ENCODE data around the gene TBC1D9. TPM values are rescaled to one million over a fixed set of nuclear protein-coding genes. Genes with fewer than 3 reads are reported as not detected.
A peak's percentile ranks its signal among the peaks of the same experiment; 100 is the strongest.

TBC1D9 gene
- total RNA-seq, 1 experiment from 2014 or later, result 12.5 TPM

DNA sequence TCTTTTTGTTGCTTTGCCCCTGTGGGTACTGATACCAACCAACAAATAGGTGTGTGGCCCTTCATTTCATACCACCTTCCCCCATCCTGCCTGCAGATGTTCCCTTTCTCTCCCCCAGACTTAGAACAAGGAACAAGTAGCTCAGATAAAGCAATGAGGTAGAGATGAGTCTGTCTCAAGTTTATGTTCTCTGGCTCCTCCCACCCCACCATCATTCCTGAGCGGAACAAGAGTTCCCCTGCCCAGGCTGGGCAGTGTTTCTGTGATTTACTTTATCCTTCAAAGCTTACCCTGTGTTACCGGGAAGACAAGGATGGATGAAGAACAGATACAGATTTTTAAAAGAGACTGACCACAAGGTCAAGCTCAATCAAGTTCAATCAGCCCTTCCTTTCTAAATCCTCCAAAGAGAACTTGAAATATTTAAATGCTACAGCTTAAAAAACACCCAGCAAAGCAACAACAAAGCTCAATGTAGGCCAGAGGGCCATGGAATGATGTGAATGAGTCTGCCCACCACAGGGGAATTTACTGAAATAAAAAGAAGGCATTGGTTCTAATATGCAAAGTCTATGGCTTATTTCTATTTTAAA, 107.4 kb downstream of the TBC1D9 start:
- CTCF ChIA-PET, result no interaction called here
- Mint-ChIP-seq H3K36me3 (ENCODE audit: insufficient read depth, unreplicated experiment) (peaks cover 22% of the 10 kb centered on the region), H3K27ac (ENCODE audit: unreplicated experiment) (no peak overlapping the region), H3K27me3 (ENCODE audit: insufficient read depth, unreplicated experiment) (no peaks in the 10 kb centered on the region), H3K4me3 (ENCODE audit: unreplicated experiment) (no peak overlapping the region), H3K9me3 (ENCODE audit: unreplicated experiment) (no peaks in the 10 kb centered on the region), H3K4me1 (ENCODE audit: low read depth, unreplicated experiment) (peaks cover 18% of the 10 kb centered on the region)
- DNase-seq, result no peak
- no peaks in the 10 kb centered on the region for H3K27me3 ChIP-seq (replicated peaks; ENCODE audit: control insufficient read depth, insufficient read depth, low read length)
- TF ChIP-seq, protein P1, sequence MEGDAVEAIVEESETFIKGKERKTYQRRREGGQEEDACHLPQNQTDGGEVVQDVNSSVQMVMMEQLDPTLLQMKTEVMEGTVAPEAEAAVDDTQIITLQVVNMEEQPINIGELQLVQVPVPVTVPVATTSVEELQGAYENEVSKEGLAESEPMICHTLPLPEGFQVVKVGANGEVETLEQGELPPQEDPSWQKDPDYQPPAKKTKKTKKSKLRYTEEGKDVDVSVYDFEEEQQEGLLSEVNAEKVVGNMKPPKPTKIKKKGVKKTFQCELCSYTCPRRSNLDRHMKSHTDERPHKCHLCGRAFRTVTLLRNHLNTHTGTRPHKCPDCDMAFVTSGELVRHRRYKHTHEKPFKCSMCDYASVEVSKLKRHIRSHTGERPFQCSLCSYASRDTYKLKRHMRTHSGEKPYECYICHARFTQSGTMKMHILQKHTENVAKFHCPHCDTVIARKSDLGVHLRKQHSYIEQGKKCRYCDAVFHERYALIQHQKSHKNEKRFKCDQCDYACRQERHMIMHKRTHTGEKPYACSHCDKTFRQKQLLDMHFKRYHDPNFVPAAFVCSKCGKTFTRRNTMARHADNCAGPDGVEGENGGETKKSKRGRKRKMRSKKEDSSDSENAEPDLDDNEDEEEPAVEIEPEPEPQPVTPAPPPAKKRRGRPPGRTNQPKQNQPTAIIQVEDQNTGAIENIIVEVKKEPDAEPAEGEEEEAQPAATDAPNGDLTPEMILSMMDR (IDR thresholded peaks at IDR 0.05; ENCODE audit: insufficient read depth in 1 of 2, low read depth in 1 of 2, low read length in 1 of 2, severe bottlenecking in 1 of 2, unreplicated experiment in 1 of 2), result no peak
- POLR2A ChIA-PET, result no interaction called here
- H3K4me1 ChIP-seq, result peaks cover 16% of the 10 kb centered on the region
- no TSS peak for BruUV-seq (replicated peaks)
- intact Hi-C loops (cut with micrococcal nuclease; ENCODE audit: unreplicated experiment), result loop anchor here (10.0 kb wide), 1 partner anchor 106 kb away; the partner anchor contains the start of gene TBC1D9
- no peak overlapping the region for H3K4me3 ChIP-seq (ENCODE audit: low read depth, low read length)
- no peaks in the 10 kb centered on the region for H3K9me3 ChIP-seq
- H3K36me3 ChIP-seq (ENCODE audit: control insufficient read depth, insufficient read depth, low read length), result no peaks in the 10 kb centered on the region

DNA sequence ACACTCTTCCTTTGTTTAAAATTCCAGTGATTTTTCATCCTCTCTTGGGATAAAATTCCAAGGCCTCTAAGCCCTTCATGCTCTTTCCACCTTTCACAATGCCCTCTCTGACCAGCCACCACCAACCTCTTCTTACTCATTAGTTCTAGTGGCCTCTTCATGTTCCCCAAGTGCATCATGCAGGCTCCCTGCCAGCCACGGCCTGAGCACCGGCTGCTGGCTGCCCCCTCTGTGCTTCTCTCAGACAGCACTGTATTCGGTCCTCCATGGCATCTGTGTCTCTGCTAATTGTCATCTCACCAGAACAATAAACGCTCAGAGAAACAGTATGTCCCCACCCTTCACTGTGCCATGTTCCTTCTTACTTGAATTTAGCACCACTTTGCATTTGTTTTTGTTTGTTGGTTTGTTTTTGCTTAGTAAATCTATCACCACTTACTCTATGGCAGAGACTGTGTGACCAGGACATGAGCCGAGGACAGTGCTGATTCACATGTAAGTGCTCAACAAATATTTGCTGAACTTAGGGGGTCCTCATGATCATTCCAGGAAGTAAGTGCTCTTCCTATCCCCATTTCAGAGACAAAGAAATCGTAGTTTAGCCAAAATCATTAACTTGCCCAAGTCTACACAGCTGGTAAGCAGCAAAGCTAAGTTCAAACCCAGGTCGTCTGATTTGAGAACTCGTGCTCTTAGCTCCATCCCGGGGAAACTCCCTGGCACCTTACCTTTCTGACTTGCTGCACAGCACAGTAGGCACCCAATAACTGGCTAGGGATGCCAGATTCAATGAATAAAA, 110.4 kb downstream of the TBC1D9 start:
- BruUV-seq (replicated peaks), result no TSS peak

DNA sequence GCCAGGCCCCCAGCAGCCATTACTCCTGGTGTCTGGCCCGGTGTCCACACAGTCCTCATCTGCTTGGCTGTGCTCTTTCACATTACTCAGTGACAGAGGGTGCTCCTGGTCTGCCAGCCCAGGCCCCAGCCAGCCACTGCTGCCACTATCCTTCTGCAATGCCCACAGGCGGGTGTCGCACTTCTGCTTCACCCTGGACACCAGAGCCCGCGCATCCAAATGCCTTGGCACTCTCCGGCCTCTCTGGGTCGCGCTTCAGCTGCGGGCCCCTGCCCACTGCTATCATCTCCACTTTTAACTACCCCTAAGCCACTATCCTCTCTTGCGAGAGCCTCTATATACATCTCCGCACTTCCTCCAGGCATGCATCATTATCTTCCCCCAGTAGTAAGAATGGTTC, 111.0 kb downstream of the TBC1D9 start:
- H3K27ac Mint-ChIP-seq (ENCODE audit: unreplicated experiment), result peak overlapping the region; percentile 14
- CTCF ChIA-PET, result no interaction called here
- POLR2A ChIA-PET, result no interaction called here

More for the DNA sequence above, 110.4 kb downstream of the TBC1D9 start:
- peaks cover 26% of the 10 kb centered on the region for H3K4me1 ChIP-seq
- no peaks in the 10 kb centered on the region for H3K9me3 ChIP-seq
- TF ChIP-seq, protein P1 (IDR thresholded peaks at IDR 0.05; ENCODE audit: insufficient read depth in 1 of 2, low read depth in 1 of 2, low read length in 1 of 2, severe bottlenecking in 1 of 2, unreplicated experiment in 1 of 2), result no peak
- no peak overlapping the region for H3K4me3 ChIP-seq (ENCODE audit: low read depth, low read length)
- ChIA-PET POLR2A (no interaction called here), CTCF (no interaction called here)
- no peak for DNase-seq
- Mint-ChIP-seq H3K27ac (ENCODE audit: unreplicated experiment) (peak overlapping the region; percentile 14), H3K4me1 (ENCODE audit: low read depth, unreplicated experiment) (peaks cover 25% of the 10 kb centered on the region), H3K9me3 (ENCODE audit: unreplicated experiment) (no peaks in the 10 kb centered on the region), H3K27me3 (ENCODE audit: insufficient read depth, unreplicated experiment) (no peaks in the 10 kb centered on the region), H3K36me3 (ENCODE audit: insufficient read depth, unreplicated experiment) (peaks cover 18% of the 10 kb centered on the region), H3K4me3 (ENCODE audit: unreplicated experiment) (no peak overlapping the region)
- H3K27me3 ChIP-seq (replicated peaks; ENCODE audit: control insufficient read depth, insufficient read depth, low read length), result no peaks in the 10 kb centered on the region
- intact Hi-C loops (cut with micrococcal nuclease; ENCODE audit: unreplicated experiment), result loop anchor here (10.0 kb wide), 1 partner anchor 109 kb away; the partner anchor contains the start of gene TBC1D9
- no peaks in the 10 kb centered on the region for H3K36me3 ChIP-seq (ENCODE audit: control insufficient read depth, insufficient read depth, low read length)

More for the DNA sequence above, 111.0 kb downstream of the TBC1D9 start:
- H3K4me1 ChIP-seq, result peaks cover 31% of the 10 kb centered on the region
- DNase-seq, result no peak
- Mint-ChIP-seq H3K4me3 (ENCODE audit: unreplicated experiment) (no peak overlapping the region), H3K4me1 (ENCODE audit: low read depth, unreplicated experiment) (peaks cover 25% of the 10 kb centered on the region), H3K9me3 (ENCODE audit: unreplicated experiment) (no peaks in the 10 kb centered on the region), H3K36me3 (ENCODE audit: insufficient read depth, unreplicated experiment) (peaks cover 18% of the 10 kb centered on the region), H3K27me3 (ENCODE audit: insufficient read depth, unreplicated experiment) (no peaks in the 10 kb centered on the region)
- H3K36me3 ChIP-seq (ENCODE audit: control insufficient read depth, insufficient read depth, low read length), result no peaks in the 10 kb centered on the region
- TF ChIP-seq, protein P1 (IDR thresholded peaks at IDR 0.05; ENCODE audit: insufficient read depth in 1 of 2, low read depth in 1 of 2, low read length in 1 of 2, severe bottlenecking in 1 of 2, unreplicated experiment in 1 of 2), result no peak
- H3K27me3 ChIP-seq (replicated peaks; ENCODE audit: control insufficient read depth, insufficient read depth, low read length), result no peaks in the 10 kb centered on the region
- intact Hi-C loops (cut with micrococcal nuclease; ENCODE audit: unreplicated experiment), result loop anchor here (10.0 kb wide), 1 partner anchor 110 kb away; the partner anchor contains the start of gene TBC1D9
- no peaks in the 10 kb centered on the region for H3K9me3 ChIP-seq
- BruUV-seq (replicated peaks), result no TSS peak
- no peak overlapping the region for H3K4me3 ChIP-seq (ENCODE audit: low read depth, low read length)

Measured in Caco-2 (cell line).